Spleen (tissue), 7 donors: ENCODE measurements around the gene LDLRAP1.

Experiments used
- POLR2A ChIP-seq, 3 donors: fragments of 450-650 bp; IDR thresholded peaks; one replicate each; pipeline ENCODE4 v1.5.1; 2017; ENCODE audit warnings: antibody characterized with exemption in 3 of 3, mild to moderate bottlenecking in 1 of 3
- POLR2AphosphoS5 ChIP-seq, 3 donors: sonication (generic); formaldehyde crosslinking; IDR thresholded peaks; one replicate each; pipeline ENCODE4 v1.5.1; 2017; ENCODE audit warnings: antibody characterized with exemption in 3 of 3
- TF ChIP-seq, protein P1 (sequence below), 11 experiments: fragments of 200-600 bp in 7 of 11; fragments of 450-650 bp in 4 of 11; sonication (generic) in 4 of 11; IDR thresholded peaks in 8 of 11; conservative IDR thresholded peaks in 3 of 11; 1 replicate in 7 of 11; 2 replicates in 4 of 11; pipeline versions ENCODE4 v1.4.0 to v1.8.0; 2016 to 2021; ENCODE audit warnings: antibody characterized with exemption in 11 of 11, inconsistent platforms in 4 of 11, mild to moderate bottlenecking in 1 of 11
- donor health status: DM: no; HTN: no; CAD: no; lungs with moderate emphysema.
- donor health status: DM: no; HTN: no; CAD: no.
- donor health status: DM: no; HTN: no; CAD: no.

DNA sequence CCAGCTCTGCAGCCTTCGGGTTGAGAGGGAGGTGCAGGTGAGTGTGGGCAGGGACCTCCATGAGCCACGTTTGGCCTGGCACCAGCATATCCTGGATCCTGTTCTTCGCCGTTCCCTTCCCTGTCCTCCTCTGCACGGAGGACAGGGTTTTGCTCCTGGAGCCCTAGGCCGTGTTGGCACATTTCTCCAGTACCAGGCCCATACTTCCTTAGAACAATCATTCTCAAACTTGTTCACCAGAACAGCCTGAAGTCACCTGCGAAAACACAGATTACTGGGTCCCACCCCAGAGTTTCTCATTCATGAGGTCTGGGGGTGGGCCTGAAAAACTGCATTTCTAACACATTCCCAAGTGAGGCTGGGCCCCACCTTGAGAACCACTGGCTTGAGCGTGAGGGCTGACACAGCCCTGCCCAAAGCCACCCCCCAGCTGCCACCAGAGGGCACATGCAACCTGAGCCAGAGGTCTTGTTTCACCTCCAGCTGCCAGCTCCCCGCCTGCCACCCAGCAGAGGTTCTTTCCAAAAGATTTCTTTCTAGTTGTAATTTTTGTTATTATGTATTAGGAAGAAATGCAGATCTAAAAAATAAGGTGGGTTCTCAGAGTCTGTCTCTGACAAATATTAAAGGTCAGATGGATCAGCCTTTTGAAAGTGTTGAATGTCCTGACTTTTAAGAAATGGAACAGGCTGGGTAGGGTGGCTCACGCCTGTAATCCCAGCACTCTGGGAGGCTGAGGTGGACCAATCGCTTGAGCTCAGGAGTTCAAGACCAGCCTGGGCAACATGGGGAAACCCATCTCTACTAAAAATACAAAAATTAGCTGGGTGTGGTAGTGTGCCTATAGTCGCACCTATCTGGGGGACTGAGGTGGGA lies 39.6 kb upstream of the LDLRAP1 start:
- TF ChIP-seq POLR2A (IDR thresholded peaks at IDR 0.05) (no peak), POLR2AphosphoS5 (IDR thresholded peaks at IDR 0.05) (peak; percentile 27 to 50 (median 42))
- TF ChIP-seq, protein P1, sequence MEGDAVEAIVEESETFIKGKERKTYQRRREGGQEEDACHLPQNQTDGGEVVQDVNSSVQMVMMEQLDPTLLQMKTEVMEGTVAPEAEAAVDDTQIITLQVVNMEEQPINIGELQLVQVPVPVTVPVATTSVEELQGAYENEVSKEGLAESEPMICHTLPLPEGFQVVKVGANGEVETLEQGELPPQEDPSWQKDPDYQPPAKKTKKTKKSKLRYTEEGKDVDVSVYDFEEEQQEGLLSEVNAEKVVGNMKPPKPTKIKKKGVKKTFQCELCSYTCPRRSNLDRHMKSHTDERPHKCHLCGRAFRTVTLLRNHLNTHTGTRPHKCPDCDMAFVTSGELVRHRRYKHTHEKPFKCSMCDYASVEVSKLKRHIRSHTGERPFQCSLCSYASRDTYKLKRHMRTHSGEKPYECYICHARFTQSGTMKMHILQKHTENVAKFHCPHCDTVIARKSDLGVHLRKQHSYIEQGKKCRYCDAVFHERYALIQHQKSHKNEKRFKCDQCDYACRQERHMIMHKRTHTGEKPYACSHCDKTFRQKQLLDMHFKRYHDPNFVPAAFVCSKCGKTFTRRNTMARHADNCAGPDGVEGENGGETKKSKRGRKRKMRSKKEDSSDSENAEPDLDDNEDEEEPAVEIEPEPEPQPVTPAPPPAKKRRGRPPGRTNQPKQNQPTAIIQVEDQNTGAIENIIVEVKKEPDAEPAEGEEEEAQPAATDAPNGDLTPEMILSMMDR (IDR thresholded peaks at IDR 0.05 in 8 of 11, conservative IDR thresholded peaks at IDR 0.05 in 3 of 11), result peak; percentile 18 to 74 (median 65)
